GM21381 (cell line): Measurements from ENCODE around the gene ITGA1.
"Not testable (repeated sequence)": the region's sequence is repeated elsewhere in the genome, so short reads cannot be mapped to it uniquely, and the experiment has no call there.

Source experiments
- ATAC-seq: cut with Tn5 transposase; IDR thresholded peaks from one replicate; pipeline ENCODE4 v1.9.1; 2021; ENCODE audit warnings: mild to moderate bottlenecking, moderate library complexity; ENCODE audit not compliant: unreplicated experiment

ITGA1 gene

GRCh38 chr5:52787600-52788504, at the start of gene ITGA1, which contains the start of gene PELO:
Gene ITGA1, plus strand, starts transcription at chr5:52787916. Its CDS starts 438 bp downstream, at chr5:52788354.
Gene PELO, plus strand, starts transcription at chr5:52787916. Its CDS starts 12,479 bp downstream, at chr5:52800395.
- peak; percentile 68 for ATAC-seq

- peak; percentile 70 for ATAC-seq
Observed at GRCh38 chr5:52738095-52738506, 49.6 kb upstream of the ITGA1 start.

GRCh38 chr5:52740007-52740406, 47.7 kb upstream of the ITGA1 start:
- no peak for ATAC-seq

- no peak for ATAC-seq
Observed at GRCh38 chr5:52743012-52743411, 44.7 kb upstream of the ITGA1 start.

- ATAC-seq, result no peak
Observed at GRCh38 chr5:52743529-52743928, 44.2 kb upstream of the ITGA1 start.

- peak; percentile 80 for ATAC-seq
Observed at GRCh38 chr5:52743970-52744369, 43.7 kb upstream of the ITGA1 start.

- not testable (repeated sequence) for ATAC-seq
Observed at GRCh38 chr5:52744867-52745458, 42.8 kb upstream of the ITGA1 start.

GRCh38 chr5:52746539-52746938, 41.2 kb upstream of the ITGA1 start:
- no peak for ATAC-seq

GRCh38 chr5:52748590-52748989, 39.1 kb upstream of the ITGA1 start:
- peak; percentile 52 for ATAC-seq

GRCh38 chr5:52749666-52750065, 38.0 kb upstream of the ITGA1 start:
- no peak for ATAC-seq

- ATAC-seq, result no peak
Observed at GRCh38 chr5:52751137-52751536, 36.6 kb upstream of the ITGA1 start.

- no peak for ATAC-seq
Observed at GRCh38 chr5:52754051-52754450, 33.7 kb upstream of the ITGA1 start.

- no peak for ATAC-seq
Observed at GRCh38 chr5:52757527-52757926, 30.2 kb upstream of the ITGA1 start.

GRCh38 chr5:52758014-52758413, 29.7 kb upstream of the ITGA1 start:
- ATAC-seq, result no peak

GRCh38 chr5:52759331-52759730, 28.4 kb upstream of the ITGA1 start:
- no peak for ATAC-seq

GRCh38 chr5:52760695-52761366, 26.9 kb upstream of the ITGA1 start:
- no peak for ATAC-seq

GRCh38 chr5:52767217-52767743, 20.4 kb upstream of the ITGA1 start:
- no peak for ATAC-seq

- ATAC-seq, result no peak
Observed at GRCh38 chr5:52767766-52768480, 19.8 kb upstream of the ITGA1 start.

- ATAC-seq, result no peak
Observed at GRCh38 chr5:52769061-52769460, 18.7 kb upstream of the ITGA1 start.

GRCh38 chr5:52770287-52770939, 17.3 kb upstream of the ITGA1 start:
- no peak for ATAC-seq
